ENCODE results near the gene SORCS2. TPM values are rescaled to one million over a fixed set of nuclear protein-coding genes. Genes with fewer than 3 reads are reported as not detected.

SORCS2 gene
- total and polyA plus RNA-seq, 12 donors, result 0.67 to 15.5 (median 1.3) TPM

DNA sequence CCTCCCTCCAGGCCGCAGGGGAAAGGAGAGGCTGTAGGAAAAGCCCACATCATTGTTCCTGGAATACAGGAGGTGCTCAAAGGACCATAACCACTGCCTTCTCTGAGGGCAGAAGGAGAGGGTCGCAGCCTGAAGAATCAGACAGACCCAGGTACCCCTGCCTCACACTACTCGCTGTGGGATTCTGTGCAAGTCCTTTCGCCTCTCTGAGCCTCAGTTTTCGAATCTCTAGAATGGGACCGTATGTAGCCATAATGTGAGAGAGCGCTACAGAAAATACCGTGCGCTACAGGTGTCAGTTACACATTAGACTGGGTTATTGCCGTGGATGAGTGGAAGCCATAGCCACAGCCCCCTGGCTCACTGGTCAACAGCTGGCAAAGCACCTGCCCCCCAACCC lies 320.6 kb downstream of the SORCS2 start:
- H3K4me1 ChIP-seq (replicated peaks in 1 of 2), result no peaks in the 10 kb centered on the region
- H3K36me3 ChIP-seq (replicated peaks in 1 of 2), result no peaks in the 10 kb centered on the region
- H3K9me3 ChIP-seq (replicated peaks in 1 of 3), result no peaks in the 10 kb centered on the region
- H3K27ac ChIP-seq, result no peak overlapping the region
- 72 to 89% (median 83%) methylated on average over 7 to 10 of the region's 10 CpGs for WGBS, 4 donors
- TF ChIP-seq, protein P1, sequence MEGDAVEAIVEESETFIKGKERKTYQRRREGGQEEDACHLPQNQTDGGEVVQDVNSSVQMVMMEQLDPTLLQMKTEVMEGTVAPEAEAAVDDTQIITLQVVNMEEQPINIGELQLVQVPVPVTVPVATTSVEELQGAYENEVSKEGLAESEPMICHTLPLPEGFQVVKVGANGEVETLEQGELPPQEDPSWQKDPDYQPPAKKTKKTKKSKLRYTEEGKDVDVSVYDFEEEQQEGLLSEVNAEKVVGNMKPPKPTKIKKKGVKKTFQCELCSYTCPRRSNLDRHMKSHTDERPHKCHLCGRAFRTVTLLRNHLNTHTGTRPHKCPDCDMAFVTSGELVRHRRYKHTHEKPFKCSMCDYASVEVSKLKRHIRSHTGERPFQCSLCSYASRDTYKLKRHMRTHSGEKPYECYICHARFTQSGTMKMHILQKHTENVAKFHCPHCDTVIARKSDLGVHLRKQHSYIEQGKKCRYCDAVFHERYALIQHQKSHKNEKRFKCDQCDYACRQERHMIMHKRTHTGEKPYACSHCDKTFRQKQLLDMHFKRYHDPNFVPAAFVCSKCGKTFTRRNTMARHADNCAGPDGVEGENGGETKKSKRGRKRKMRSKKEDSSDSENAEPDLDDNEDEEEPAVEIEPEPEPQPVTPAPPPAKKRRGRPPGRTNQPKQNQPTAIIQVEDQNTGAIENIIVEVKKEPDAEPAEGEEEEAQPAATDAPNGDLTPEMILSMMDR (IDR thresholded peaks at IDR 0.05), result no peak
- no peak for TF ChIP-seq POLR2A (IDR thresholded peaks at IDR 0.05)
- H3K4me3 ChIP-seq, result no peak overlapping the region
- intact Hi-C loops (cut with DNase I), result no loop called here
- no peak for DNase-seq
- no peaks in the 10 kb centered on the region for H3K27me3 ChIP-seq

DNA sequence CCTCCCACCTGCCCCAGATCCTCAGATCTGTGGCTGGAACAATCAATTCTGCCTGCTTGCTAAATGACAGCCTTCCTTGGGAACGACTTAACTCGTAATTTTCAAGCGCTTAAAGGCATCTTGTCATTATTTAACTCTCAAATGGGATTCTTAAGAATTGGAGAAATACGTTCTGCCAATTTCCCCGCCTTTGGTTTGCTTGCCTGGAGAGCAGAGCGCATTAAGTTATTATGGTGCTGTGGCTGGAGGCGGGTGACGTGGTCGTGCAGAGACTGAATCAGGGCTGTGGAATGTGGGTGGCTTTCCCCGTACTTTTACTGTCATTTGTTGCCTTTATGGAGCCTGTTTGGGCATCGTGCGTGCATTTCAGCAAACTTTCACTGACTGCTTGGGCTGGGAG lies 321.3 kb downstream of the SORCS2 start:
- H3K9me3 ChIP-seq (replicated peaks in 1 of 3), result no peaks in the 10 kb centered on the region
- DNase-seq, result no peak
- H3K4me3 ChIP-seq, result no peak overlapping the region
- 85 to 91% (median 87%) methylated on average over 12 of the region's 12 CpGs for WGBS, 4 donors
- TF ChIP-seq, protein P1 (IDR thresholded peaks at IDR 0.05), result no peak
- no peak for TF ChIP-seq POLR2A (IDR thresholded peaks at IDR 0.05)
- no peaks in the 10 kb centered on the region for H3K4me1 ChIP-seq (replicated peaks in 1 of 2)
- H3K36me3 ChIP-seq (replicated peaks in 1 of 2), result no peaks in the 10 kb centered on the region
- intact Hi-C loops (cut with DNase I), result no loop called here
- H3K27me3 ChIP-seq, result no peaks in the 10 kb centered on the region
- H3K27ac ChIP-seq, result no peak overlapping the region

DNA sequence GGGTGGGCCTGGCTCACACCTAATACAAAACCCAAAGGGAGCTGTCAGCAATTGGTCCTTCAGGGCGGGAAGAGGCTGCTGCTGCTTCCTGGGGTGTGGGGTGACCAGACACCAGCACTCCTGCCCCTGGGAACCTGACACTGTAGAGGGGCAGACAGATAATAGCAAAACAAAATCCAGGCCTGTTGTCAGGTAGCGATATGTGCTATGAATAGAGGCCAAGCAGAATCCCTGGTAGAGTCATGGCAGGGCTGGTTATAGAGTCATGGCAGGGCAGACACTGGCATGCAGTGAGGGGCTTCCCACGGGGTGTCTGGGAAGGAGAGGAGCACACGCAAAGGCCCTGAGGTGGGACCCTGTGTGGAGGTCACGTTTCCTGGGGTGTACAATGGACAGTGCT lies 321.9 kb downstream of the SORCS2 start:
- no peaks in the 10 kb centered on the region for H3K27me3 ChIP-seq

DNA sequence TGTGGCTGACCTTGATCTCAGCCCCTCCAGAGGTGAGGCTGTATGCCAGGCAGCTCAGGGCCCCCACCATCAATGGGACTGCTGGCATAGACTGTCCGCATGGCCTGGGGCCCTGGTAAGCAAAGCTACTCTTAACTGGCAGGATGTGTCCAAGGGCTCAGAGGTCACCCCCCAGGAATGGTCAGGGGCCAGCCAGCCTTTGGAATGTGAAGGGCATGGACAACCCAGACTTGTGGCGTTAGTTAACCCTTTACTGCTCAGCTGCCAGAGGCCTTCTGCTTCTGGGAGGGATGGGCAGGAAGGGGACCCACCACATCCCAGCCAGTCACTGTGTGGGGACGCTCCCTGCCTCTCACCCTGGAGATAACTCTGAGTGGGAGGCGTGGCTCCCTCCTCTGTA lies 322.5 kb downstream of the SORCS2 start:
- Histone ChIP-seq H3K36me3 (replicated peaks in 1 of 2) (no peaks in the 10 kb centered on the region), H3K27ac (no peak overlapping the region), H3K4me1 (replicated peaks in 1 of 2) (no peaks in the 10 kb centered on the region), H3K4me3 (no peak overlapping the region), H3K9me3 (replicated peaks in 1 of 3) (no peaks in the 10 kb centered on the region), H3K27me3 (no peaks in the 10 kb centered on the region)
- intact Hi-C loops (cut with DNase I), result no loop called here
- WGBS, 4 donors, result 80 to 83% (median 81%) methylated on average over 1 to 4 of the region's 4 CpGs; no CpG with 5 or more reads in 1 of the 4 donors
- TF ChIP-seq, protein P1 (IDR thresholded peaks at IDR 0.05), result no peak
- TF ChIP-seq POLR2A (IDR thresholded peaks at IDR 0.05), result no peak
- DNase-seq, result no peak

More for the DNA sequence above, 321.9 kb downstream of the SORCS2 start:
- no peak overlapping the region for H3K4me3 ChIP-seq
- WGBS, 4 donors, result 84 to 95% (median 89%) methylated on average over 4 to 5 of the region's 5 CpGs
- H3K9me3 ChIP-seq (replicated peaks in 1 of 3), result no peaks in the 10 kb centered on the region
- no peak overlapping the region for H3K27ac ChIP-seq
- H3K36me3 ChIP-seq (replicated peaks in 1 of 2), result no peaks in the 10 kb centered on the region
- intact Hi-C loops (cut with DNase I), result no loop called here
- H3K4me1 ChIP-seq (replicated peaks in 1 of 2), result no peaks in the 10 kb centered on the region
- TF ChIP-seq POLR2A (IDR thresholded peaks at IDR 0.05), result no peak
- TF ChIP-seq, protein P1 (IDR thresholded peaks at IDR 0.05), result no peak
- DNase-seq, result no peak
